A549 (cell line): ENCODE results near the gene TTC28. TPM values are rescaled to one million over a fixed set of nuclear protein-coding genes. Genes with fewer than 3 reads are reported as not detected.
"Not testable (repeated sequence)": the region's sequence is repeated elsewhere in the genome, so short reads cannot be mapped to it uniquely, and the experiment has no call there.

Experiments
- ATAC-seq, 2 experiments: fragments of 200-7000 bp in 1 of 2; fragments of >200 bp in 1 of 2; cut with Nextera tagmentation in 1 of 2; cut with Tn5 transposase in 1 of 2; 3 replicates each; pipeline versions ENCODE4 v1.8.0 to v1.9.1; 2018 to 2020; ENCODE audit warnings: mild to moderate bottlenecking in 1 of 2, moderate library complexity in 1 of 2
- CTCF ChIA-PET: fragments of 300-600 bp; sonication (Branson Sonifier 250); formaldehyde crosslinking; extraction: SDS; loops from one replicate; lab custom pipeline; 2021; ENCODE audit warnings: antibody characterized with exemption, inconsistent platforms; lab: Yijun Ruan, JAX
- POLR2A ChIA-PET: fragments of 350-600 bp; formaldehyde crosslinking; extraction: SDS; loops from one replicate; lab custom pipeline; 2021; ENCODE audit warnings: antibody characterized with exemption, inconsistent platforms; lab: Yijun Ruan, JAX
- DNase-seq, 2 experiments: peaks; one replicate each; pipeline versions ENCODE4 v3.0.0 to v3.0.0-alpha.2; 2011 to 2016; ENCODE audit warnings: low read depth in 1 of 2, low spot score in 1 of 2
- FAIRE-seq: peaks from 2 replicates; lab custom pipeline; 2011; peaks lifted over from hg19 to GRCh38; lab: Jason Lieb, UNC
- H3K27ac ChIP-seq, 2 experiments: fragments of >200 bp; sonication (Bioruptor Twin); formaldehyde crosslinking; 3 replicates each; pipeline ENCODE4 v1.5.1; 2016 to 2017
- H3K4me1 ChIP-seq: fragments of >200 bp; sonication (Bioruptor Twin); formaldehyde crosslinking; 3 replicates; pipeline ENCODE4 v1.6.1; 2016
- H3K4me2 ChIP-seq: fragments of >200 bp; sonication (Bioruptor Twin); formaldehyde crosslinking; 3 replicates; pipeline ENCODE4 v1.6.1; 2016
- H3K4me3 ChIP-seq: fragments of >200 bp; sonication (Bioruptor Twin); formaldehyde crosslinking; 3 replicates; pipeline ENCODE4 v1.5.1; 2016
- H3K9me3 ChIP-seq: fragments of >200 bp; sonication (Bioruptor Twin); formaldehyde crosslinking; 3 replicates; pipeline ENCODE4 v1.6.1; 2016
- CEBPB ChIP-seq, 2 experiments: fragments of >200 bp in 1 of 2; sonication (Bioruptor Twin) in 1 of 2; formaldehyde crosslinking in 1 of 2; IDR thresholded peaks; 2 replicates each; pipeline ENCODE4 v1.6.1; 2012 to 2016
- CHD4 ChIP-seq: fragments of 200-600 bp; sonication (generic); IDR thresholded peaks from 2 replicates; pipeline ENCODE4 v1.6.1; 2016; ENCODE audit warnings: antibody characterized with exemption, mild to moderate bottlenecking, borderline replicate concordance
- EHF ChIP-seq: fragments of 250-450 bp; sonication (Bioruptor Pico); IDR thresholded peaks from 2 replicates; pipeline ENCODE4 v1.5.0; 2020; ENCODE audit warnings: mild to moderate bottlenecking
- EHMT2 ChIP-seq: fragments of 200-600 bp; sonication (generic); IDR thresholded peaks from 2 replicates; pipeline ENCODE4 v1.6.1; 2016; ENCODE audit warnings: antibody characterized with exemption, low read depth, mild to moderate bottlenecking, moderate library complexity
- FOSB ChIP-seq: fragments of 250-450 bp; sonication (Bioruptor Pico); IDR thresholded peaks from 2 replicates; pipeline ENCODE4 v1.5.0; 2020; ENCODE audit warnings: mild to moderate bottlenecking, moderate library complexity
- GATA3 ChIP-seq: IDR thresholded peaks from 2 replicates; pipeline ENCODE4 v1.6.1; 2012; ENCODE audit warnings: borderline replicate concordance
- HES2 ChIP-seq: fragments of >200 bp; sonication (Bioruptor Twin); formaldehyde crosslinking; IDR thresholded peaks from 2 replicates; pipeline ENCODE4 v1.6.1; 2016
- HEYL ChIP-seq: fragments of 250-450 bp; sonication (Bioruptor Pico); IDR thresholded peaks from 2 replicates; pipeline ENCODE4 v1.8.0; 2021; ENCODE audit warnings: mild to moderate bottlenecking, moderate library complexity
- HOXB5 ChIP-seq: fragments of 250-450 bp; sonication (Bioruptor Pico); IDR thresholded peaks from 2 replicates; pipeline ENCODE4 v1.5.0; 2020; ENCODE audit warnings: mild to moderate bottlenecking, moderate library complexity
- JUNB ChIP-seq: fragments of >200 bp; sonication (Bioruptor Twin); formaldehyde crosslinking; IDR thresholded peaks from 2 replicates; pipeline ENCODE4 v1.6.1; 2016
- NPAS2 ChIP-seq: fragments of 250-450 bp; sonication (Bioruptor Pico); IDR thresholded peaks from 2 replicates; pipeline ENCODE4 v1.8.0; 2022; ENCODE audit warnings: mild to moderate bottlenecking, moderate library complexity, borderline replicate concordance
- RARB ChIP-seq: fragments of 250-450 bp; sonication (Bioruptor Pico); IDR thresholded peaks from 2 replicates; pipeline ENCODE4 v1.8.0; 2021; ENCODE audit warnings: mild to moderate bottlenecking, moderate library complexity
- REST ChIP-seq: fragments of 200-600 bp; sonication (generic); IDR thresholded peaks from 2 replicates; pipeline ENCODE4 v1.6.1; 2016; ENCODE audit warnings: antibody characterized with exemption, mild to moderate bottlenecking, moderate library complexity
- SREBF2 ChIP-seq: fragments of 450-650 bp; IDR thresholded peaks from 2 replicates; pipeline ENCODE4 v1.6.1; 2014; ENCODE audit warnings: mild to moderate bottlenecking, moderate library complexity
- ZC3H11A ChIP-seq: fragments of 450-650 bp; IDR thresholded peaks from 2 replicates; pipeline ENCODE4 v1.6.1; 2014; ENCODE audit warnings: antibody characterized with exemption, mild to moderate bottlenecking
- ZSCAN20 ChIP-seq: fragments of 250-450 bp; sonication (Bioruptor Pico); IDR thresholded peaks from 2 replicates; pipeline ENCODE4 v1.8.0; 2022; ENCODE audit warnings: mild to moderate bottlenecking, moderate library complexity
- whole genome bisulfite sequencing: methylation state at CpG from one replicate; pipeline ENCODE4 v1.1.6; 2017; ENCODE audit errors: missing lambda C conversion rate; 5-methylcytosine and 5-hydroxymethylcytosine counted together
- polyA plus RNA-seq, 4 experiments: library from polyadenylated mRNA; depleted of rRNA in 3 of 4; stranded (reverse); fragments of >200 nt; fragmentation: RNase III in 1 of 4; extraction: RNeasy Plus Mini Kit Qiagen cat#74134 plus additional on column Dnase treatment in 1 of 4; gene quantifications; 2 replicates in 3 of 4; 3 replicates in 1 of 4; pipeline ENCODE4 v1.2.3, GENCODE V29; 2011 to 2017
- TF ChIP-seq, protein P1 (sequence below): fragments of 150-350 bp; IDR thresholded peaks from 2 replicates; pipeline ENCODE4 v1.6.1; 2014; ENCODE audit warnings: low read depth, mild to moderate bottlenecking, low read length
- TF ChIP-seq, protein P2 (sequence below): IDR thresholded peaks from 2 replicates; pipeline ENCODE4 v1.6.1; 2012
- TF ChIP-seq, protein P3 (sequence below): fragments of 250-450 bp; sonication (Bioruptor Pico); IDR thresholded peaks from 2 replicates; pipeline ENCODE4 v1.5.0; 2020; ENCODE audit warnings: low read depth, mild to moderate bottlenecking, moderate library complexity
- TF ChIP-seq, protein P4 (sequence below): fragments of 250-450 bp; sonication (Bioruptor Pico); IDR thresholded peaks from 2 replicates; pipeline ENCODE4 v1.5.0; 2021; ENCODE audit warnings: mild to moderate bottlenecking, moderate library complexity, borderline replicate concordance

The TTC28 gene
- polyA plus RNA-seq, 2 of the 4 experiments (the other 2 are of a cell fraction) = 2.6 to 3.8 TPM

DNA sequence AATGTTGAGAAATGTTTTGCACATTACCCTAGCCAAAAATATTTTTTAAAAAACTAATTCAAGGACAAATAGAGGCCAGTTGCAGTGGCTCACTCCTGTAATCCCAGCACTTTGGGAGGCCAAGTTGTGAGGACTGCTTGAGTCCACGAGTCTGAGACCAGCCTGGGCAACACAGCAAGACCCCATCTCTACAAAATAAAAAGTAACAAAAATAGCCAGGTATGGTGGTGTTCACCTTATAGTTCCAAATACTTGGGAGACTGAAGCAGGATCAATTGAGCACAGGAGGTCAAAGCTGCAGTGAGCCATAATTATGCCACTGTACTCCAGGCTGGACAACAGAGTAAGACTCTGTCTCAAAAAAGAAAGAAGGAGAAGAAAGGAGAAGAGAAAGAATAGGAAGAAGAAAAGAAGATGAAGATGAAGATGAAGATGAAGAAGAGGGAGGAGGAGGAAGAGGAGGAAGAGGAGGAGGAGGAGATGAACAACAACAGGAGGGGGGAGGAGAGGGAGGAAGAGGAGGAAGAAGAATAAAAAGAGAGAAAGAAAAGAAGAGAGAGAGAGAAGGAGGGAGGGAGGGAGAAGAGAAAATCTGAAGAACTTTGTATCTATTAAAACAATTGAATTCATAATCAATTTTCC is 136.5 kb downstream of the TTC28 start (continued):
- TF ChIP-seq CHD4 (no peak), GATA3 (no peak)
- TF ChIP-seq, protein P1, sequence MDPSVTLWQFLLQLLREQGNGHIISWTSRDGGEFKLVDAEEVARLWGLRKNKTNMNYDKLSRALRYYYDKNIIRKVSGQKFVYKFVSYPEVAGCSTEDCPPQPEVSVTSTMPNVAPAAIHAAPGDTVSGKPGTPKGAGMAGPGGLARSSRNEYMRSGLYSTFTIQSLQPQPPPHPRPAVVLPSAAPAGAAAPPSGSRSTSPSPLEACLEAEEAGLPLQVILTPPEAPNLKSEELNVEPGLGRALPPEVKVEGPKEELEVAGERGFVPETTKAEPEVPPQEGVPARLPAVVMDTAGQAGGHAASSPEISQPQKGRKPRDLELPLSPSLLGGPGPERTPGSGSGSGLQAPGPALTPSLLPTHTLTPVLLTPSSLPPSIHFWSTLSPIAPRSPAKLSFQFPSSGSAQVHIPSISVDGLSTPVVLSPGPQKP = no peak
- TF ChIP-seq, all 56 proteins: peak for 0

DNA sequence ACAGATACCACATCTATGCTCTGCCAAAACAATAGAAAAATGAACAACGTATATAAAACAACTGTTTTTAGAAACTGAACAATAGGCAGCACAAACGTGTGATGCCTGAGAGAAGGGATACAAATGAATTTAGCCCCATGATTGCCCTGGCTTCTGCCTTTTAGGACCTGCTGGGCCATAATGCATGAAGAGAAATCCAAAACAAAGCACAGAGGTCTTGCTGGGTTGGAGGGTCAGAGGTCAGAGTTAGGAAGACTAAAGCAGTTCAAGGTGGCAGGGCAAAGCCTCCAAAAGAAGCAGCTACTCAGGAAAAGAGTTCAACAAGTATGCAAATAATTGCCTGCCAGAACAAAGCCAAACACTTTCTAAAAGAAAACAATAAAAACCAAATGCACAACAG is 138.5 kb downstream of the TTC28 start:
- H3K4me2 ChIP-seq = no peak overlapping the region
- no peaks in the 10 kb centered on the region; the same call in 2 of the 3 replicates for H3K9me3 ChIP-seq
- FAIRE-seq (no peak), ATAC-seq (no peak), DNase-seq (no peak)
- H3K4me1 ChIP-seq = peaks cover under 1% of the 10 kb centered on the region; the same call in 2 of the 3 replicates
- ChIA-PET CTCF (no interaction called here), POLR2A (no interaction called here)
- 79% methylated on average over 2 of the region's 2 CpGs for WGBS
- no peak overlapping the region for H3K27ac ChIP-seq
- H3K4me3 ChIP-seq = no peak overlapping the region
- TF ChIP-seq FOSB = no peak
- TF ChIP-seq NPAS2 (CRISPR knock-in tag) = no peak
- no peak for TF ChIP-seq JUNB
- no peak for TF ChIP-seq RARB (CRISPR knock-in tag)

DNA sequence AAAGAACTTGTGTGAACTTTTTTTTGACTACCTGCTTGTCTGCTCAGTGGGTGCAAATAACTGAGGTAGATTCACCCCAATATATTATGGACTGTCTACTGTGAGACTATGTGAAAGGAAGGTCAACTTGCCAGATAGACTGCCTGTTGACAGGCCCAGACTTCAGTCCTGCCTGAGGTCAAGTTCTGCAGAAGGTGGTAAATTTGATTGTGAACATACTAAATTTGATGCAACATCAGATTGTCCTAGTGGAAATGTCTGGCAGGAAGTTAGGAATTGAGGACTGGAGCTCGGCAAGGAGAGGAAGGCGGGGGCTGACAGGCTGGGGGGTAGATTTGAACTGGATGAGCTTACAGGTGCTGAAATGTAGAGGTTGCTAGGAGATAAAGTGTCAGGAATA is 140.7 kb downstream of the TTC28 start:
- ATAC-seq = no peak
- TF ChIP-seq EHF (CRISPR knock-in tag) (no peak), HES2 (no peak), CEBPB (IDR thresholded peaks at IDR 0.05) (no peak), HEYL (CRISPR knock-in tag) (no peak), SREBF2 (no peak), EHMT2 (no peak), RARB (CRISPR knock-in tag) (no peak), ZC3H11A (no peak), REST (no peak), HOXB5 (CRISPR knock-in tag) (no peak), ZSCAN20 (CRISPR knock-in tag) (no peak)
- TF ChIP-seq, protein P2, sequence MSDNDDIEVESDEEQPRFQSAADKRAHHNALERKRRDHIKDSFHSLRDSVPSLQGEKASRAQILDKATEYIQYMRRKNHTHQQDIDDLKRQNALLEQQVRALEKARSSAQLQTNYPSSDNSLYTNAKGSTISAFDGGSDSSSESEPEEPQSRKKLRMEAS = no peak
- TF ChIP-seq, protein P3, sequence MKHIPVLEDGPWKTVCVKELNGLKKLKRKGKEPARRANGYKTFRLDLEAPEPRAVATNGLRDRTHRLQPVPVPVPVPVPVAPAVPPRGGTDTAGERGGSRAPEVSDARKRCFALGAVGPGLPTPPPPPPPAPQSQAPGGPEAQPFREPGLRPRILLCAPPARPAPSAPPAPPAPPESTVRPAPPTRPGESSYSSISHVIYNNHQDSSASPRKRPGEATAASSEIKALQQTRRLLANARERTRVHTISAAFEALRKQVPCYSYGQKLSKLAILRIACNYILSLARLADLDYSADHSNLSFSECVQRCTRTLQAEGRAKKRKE (CRISPR knock-in tag) = no peak
- TF ChIP-seq, protein P4, sequence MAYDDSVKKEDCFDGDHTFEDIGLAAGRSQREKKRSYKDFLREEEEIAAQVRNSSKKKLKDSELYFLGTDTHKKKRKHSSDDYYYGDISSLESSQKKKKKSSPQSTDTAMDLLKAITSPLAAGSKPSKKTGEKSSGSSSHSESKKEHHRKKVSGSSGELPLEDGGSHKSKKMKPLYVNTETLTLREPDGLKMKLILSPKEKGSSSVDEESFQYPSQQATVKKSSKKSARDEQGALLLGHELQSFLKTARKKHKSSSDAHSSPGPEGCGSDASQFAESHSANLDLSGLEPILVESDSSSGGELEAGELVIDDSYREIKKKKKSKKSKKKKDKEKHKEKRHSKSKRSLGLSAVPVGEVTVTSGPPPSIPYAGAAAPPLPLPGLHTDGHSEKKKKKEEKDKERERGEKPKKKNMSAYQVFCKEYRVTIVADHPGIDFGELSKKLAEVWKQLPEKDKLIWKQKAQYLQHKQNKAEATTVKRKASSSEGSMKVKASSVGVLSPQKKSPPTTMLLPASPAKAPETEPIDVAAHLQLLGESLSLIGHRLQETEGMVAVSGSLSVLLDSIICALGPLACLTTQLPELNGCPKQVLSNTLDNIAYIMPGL (CRISPR knock-in tag) = no peak
- POLR2A ChIA-PET = no interaction called here
- CTCF ChIA-PET = no interaction called here
- no peak for FAIRE-seq
- 100% methylated on average over 2 of the region's 2 CpGs for WGBS
- Histone ChIP-seq H3K4me1 (no peaks in the 10 kb centered on the region), H3K27ac (no peak overlapping the region), H3K4me3 (no peak overlapping the region), H3K9me3 (no peaks in the 10 kb centered on the region; the same call in 2 of the 3 replicates), H3K4me2 (no peak overlapping the region)
- no peak for DNase-seq

DNA sequence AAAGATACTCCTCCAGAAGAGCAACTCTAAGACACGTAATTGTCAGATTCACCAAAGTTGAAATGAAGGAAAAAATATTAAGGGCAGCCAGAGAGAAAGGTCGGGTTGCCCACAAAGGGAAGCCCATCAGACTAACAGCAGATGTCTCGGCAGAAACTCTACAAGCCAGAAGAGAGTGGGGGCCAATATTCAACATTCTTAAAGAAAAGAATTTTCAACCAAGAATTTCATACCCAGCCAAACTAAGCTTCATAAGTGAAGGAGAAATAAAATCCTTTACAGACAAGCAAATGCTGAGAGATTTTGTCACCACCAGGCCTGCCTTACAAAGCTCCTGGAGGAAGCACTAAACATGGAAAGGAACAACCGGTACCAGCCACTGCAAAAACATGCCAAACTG is 149.1 kb downstream of the TTC28 start:
- FAIRE-seq, DNase-seq, H3K27ac ChIP-seq, ATAC-seq, CTCF ChIA-PET, H3K4me3 ChIP-seq, H3K9me3 ChIP-seq, H3K4me2 ChIP-seq, H3K4me1 ChIP-seq, POLR2A ChIA-PET: not testable (repeated sequence)
- WGBS = 82% methylated on average over 4 of the region's 4 CpGs

DNA sequence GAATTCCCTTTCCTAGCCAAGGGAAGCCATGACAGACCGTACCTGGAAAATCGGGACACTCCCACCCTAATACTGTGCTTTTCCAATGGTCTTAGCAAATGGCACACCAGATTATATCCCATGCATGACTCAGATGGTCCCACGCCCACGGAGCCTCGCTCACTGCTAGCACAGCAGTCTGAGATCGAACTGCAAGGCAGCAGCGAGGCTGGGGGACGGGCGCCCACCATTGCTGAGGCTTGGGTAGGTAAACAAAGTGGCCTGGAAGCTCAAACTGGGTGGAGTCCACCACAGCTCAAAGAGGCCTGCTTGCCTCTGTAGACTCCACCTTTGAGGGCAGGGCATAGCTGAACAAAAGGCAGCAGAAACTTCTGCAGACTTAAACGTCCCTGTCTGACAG is 150.5 kb downstream of the TTC28 start:
- CTCF ChIA-PET, H3K4me3 ChIP-seq, ATAC-seq, DNase-seq, H3K4me2 ChIP-seq, FAIRE-seq, H3K9me3 ChIP-seq, H3K27ac ChIP-seq, POLR2A ChIA-PET, H3K4me1 ChIP-seq: not testable (repeated sequence)
- WGBS = 84% methylated on average over 8 of the region's 10 CpGs
